HEK293 (cell line): ENCODE measurements around the gene NSFL1C.

Experiments used
- CTCF ChIP-seq: fragments of 450-650 bp; formaldehyde crosslinking; IDR thresholded peaks from 2 replicates; pipeline ENCODE4 v1.5.1; 2016; ENCODE audit warnings: missing biosample characterization, missing genetic modification characterization
- GLIS1 ChIP-seq: fragments of 450-650 bp; formaldehyde crosslinking; IDR thresholded peaks from 2 replicates; pipeline ENCODE4 v1.5.1; 2016; ENCODE audit warnings: missing biosample characterization, missing genetic modification characterization
- ZNF791 ChIP-seq: fragments of 450-650 bp; formaldehyde crosslinking; IDR thresholded peaks from 2 replicates; pipeline ENCODE4 v1.5.1; 2016; ENCODE audit warnings: missing biosample characterization, missing genetic modification characterization
- ZSCAN30 ChIP-seq: fragments of 450-650 bp; IDR thresholded peaks from 2 replicates; pipeline ENCODE4 v1.5.1; 2018; ENCODE audit warnings: missing biosample characterization, mild to moderate bottlenecking, missing genetic modification characterization, moderate library complexity
- TF ChIP-seq, protein P1 (sequence below): fragments of 450-650 bp; formaldehyde crosslinking; IDR thresholded peaks from 2 replicates; pipeline ENCODE4 v1.5.1; 2016; ENCODE audit warnings: missing biosample characterization, missing genetic modification characterization, low read depth
- TF ChIP-seq, protein P2 (sequence below): fragments of 450-650 bp; formaldehyde crosslinking; IDR thresholded peaks from 2 replicates; pipeline ENCODE4 v1.5.1; 2016; ENCODE audit warnings: missing biosample characterization, missing genetic modification characterization, borderline replicate concordance

GRCh38 chr20:1474325-1474724 lies 7.7 kb upstream of the NSFL1C start:
- TF ChIP-seq ZSCAN30 (tag by site-specific recombination): no peak
- TF ChIP-seq, protein P1, sequence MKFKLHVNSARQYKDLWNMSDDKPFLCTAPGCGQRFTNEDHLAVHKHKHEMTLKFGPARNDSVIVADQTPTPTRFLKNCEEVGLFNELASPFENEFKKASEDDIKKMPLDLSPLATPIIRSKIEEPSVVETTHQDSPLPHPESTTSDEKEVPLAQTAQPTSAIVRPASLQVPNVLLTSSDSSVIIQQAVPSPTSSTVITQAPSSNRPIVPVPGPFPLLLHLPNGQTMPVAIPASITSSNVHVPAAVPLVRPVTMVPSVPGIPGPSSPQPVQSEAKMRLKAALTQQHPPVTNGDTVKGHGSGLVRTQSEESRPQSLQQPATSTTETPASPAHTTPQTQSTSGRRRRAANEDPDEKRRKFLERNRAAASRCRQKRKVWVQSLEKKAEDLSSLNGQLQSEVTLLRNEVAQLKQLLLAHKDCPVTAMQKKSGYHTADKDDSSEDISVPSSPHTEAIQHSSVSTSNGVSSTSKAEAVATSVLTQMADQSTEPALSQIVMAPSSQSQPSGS (tag by site-specific recombination): no peak
- no peak for TF ChIP-seq ZNF791 (tag by site-specific recombination)
- TF ChIP-seq CTCF (tag by site-specific recombination): no peak
- TF ChIP-seq, protein P2, sequence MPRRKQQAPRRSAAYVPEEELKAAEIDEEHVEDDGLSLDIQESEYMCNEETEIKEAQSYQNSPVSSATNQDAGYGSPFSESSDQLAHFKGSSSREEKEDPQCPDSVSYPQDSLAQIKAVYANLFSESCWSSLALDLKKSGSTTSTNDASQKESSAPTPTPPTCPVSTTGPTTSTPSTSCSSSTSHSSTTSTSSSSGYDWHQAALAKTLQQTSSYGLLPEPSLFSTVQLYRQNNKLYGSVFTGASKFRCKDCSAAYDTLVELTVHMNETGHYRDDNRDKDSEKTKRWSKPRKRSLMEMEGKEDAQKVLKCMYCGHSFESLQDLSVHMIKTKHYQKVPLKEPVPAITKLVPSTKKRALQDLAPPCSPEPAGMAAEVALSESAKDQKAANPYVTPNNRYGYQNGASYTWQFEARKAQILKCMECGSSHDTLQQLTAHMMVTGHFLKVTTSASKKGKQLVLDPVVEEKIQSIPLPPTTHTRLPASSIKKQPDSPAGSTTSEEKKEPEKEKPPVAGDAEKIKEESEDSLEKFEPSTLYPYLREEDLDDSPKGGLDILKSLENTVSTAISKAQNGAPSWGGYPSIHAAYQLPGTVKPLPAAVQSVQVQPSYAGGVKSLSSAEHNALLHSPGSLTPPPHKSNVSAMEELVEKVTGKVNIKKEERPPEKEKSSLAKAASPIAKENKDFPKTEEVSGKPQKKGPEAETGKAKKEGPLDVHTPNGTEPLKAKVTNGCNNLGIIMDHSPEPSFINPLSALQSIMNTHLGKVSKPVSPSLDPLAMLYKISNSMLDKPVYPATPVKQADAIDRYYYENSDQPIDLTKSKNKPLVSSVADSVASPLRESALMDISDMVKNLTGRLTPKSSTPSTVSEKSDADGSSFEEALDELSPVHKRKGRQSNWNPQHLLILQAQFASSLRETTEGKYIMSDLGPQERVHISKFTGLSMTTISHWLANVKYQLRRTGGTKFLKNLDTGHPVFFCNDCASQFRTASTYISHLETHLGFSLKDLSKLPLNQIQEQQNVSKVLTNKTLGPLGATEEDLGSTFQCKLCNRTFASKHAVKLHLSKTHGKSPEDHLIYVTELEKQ (tag by site-specific recombination): no peak
- TF ChIP-seq GLIS1 (tag by site-specific recombination): no peak
